Skin epidermis (tissue), 12 donors: ENCODE measurements around the gene WNT10A.

Experiments used
- H3K27ac ChIP-seq, 21 experiments: fragments of 200-600 bp; sonication (generic) in 11 of 21; one replicate each; pipeline ENCODE4 v1.5.0; 2020; ENCODE audit warnings: mild to moderate bottlenecking in 3 of 21, inconsistent platforms in 2 of 21, moderate library complexity in 2 of 21
- H3K4me3 ChIP-seq, 7 experiments: fragments of 200-600 bp; sonication (generic) in 2 of 7; one replicate each; pipeline ENCODE4 v1.5.0; 2020; ENCODE audit warnings: inconsistent platforms in 2 of 7, mild to moderate bottlenecking in 2 of 7, moderate library complexity in 1 of 7

The WNT10A gene

DNA sequence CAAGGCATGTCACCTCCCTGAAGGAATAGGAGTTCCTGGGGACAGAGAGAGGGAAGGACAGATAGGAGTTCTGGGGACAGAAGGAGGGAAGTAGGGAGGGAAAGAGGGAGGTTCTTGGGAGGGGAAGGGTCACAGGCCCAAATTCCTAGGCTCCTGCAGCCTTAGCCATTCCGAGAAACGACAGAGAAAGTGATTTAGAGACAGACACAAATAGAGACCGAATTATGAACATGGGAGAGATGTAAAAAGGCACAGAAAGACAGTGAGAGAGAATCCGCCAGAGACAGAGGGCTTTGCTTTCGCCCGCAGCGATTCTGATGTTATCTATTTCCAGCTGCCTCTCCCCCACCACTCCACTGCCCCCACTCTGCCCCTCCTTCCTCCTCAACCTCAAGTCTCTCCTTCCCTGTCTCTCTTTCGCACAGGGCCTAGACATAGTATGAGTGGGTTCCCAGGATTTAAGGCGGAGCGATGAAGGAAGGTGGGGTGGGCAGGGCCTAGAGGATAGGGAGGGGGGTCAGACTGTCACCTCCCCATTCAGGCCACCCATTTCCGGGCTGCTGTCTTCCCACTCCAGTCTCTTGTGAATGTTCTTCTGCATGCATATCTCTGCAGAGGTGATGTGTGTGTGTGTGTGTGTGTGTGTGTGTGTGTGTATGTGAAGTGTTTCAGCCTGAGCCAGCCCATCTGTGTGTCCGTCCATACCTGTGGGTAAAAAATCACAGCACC, 24.3 kb upstream of the WNT10A start:
- Histone ChIP-seq H3K27ac (no peak overlapping the region), H3K4me3 (no peak overlapping the region)

DNA sequence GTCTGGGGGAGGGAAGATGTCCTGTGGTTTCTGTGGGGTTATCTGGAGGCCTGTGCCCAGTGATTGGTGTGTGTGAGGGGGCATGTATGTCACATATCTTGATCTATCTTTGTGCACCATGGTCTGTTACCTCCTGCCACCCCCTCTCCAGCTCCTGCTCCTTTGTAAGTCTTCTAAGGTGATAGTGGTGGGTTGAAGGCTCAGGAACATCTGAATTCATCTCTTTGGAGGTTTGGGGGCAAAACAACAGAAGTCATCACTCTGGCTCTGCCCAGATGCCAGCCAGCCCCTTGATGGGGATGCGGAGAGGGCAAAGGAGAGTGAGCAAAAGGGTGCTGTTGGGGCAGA, 23.8 kb upstream of the WNT10A start:
- Histone ChIP-seq H3K27ac (no peak overlapping the region), H3K4me3 (no peak overlapping the region)

DNA sequence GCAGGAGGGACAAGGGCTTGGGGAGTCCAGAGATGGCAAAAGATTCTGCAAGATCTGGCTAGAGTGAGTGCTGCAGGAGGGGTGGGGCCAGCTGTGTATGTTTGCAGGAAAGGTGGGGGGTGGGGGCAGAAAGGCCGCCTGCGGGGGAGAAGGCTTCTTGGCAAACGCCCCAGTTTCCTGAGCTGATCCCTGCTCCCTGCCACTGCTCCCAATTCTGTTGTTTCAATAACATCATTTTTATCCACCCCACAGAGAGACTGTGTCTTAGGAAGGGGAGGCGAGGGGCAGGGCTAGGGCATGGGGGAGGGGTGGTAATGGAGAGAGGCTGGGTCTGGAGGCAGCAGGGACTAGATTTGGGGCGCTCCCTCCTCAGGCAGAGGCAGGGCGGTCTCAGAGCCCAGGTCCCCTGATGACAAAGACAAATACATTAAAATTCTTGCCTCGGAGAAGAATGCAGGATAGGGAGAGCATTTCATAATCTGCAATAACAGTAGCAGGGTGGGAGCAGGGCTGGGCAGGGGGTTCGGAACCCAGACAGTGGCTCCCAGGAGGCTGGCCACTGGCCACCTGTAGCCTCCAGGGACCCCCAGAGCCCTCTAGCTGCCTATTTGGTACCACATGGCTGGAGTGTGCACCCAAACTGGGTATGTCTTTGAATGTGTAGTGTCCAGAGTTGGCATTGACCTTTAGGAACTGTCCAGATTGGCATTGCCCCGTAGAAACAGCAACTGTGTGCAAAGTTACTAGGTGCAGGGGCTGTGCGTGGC, 23.1 kb upstream of the WNT10A start:
- Histone ChIP-seq H3K27ac (no peak overlapping the region), H3K4me3 (no peak overlapping the region)

GRCh38 chr2:218858138-218858445, 22.6 kb upstream of the WNT10A start:
- H3K27ac ChIP-seq, result no peak overlapping the region
- H3K4me3 ChIP-seq, result no peak overlapping the region

DNA sequence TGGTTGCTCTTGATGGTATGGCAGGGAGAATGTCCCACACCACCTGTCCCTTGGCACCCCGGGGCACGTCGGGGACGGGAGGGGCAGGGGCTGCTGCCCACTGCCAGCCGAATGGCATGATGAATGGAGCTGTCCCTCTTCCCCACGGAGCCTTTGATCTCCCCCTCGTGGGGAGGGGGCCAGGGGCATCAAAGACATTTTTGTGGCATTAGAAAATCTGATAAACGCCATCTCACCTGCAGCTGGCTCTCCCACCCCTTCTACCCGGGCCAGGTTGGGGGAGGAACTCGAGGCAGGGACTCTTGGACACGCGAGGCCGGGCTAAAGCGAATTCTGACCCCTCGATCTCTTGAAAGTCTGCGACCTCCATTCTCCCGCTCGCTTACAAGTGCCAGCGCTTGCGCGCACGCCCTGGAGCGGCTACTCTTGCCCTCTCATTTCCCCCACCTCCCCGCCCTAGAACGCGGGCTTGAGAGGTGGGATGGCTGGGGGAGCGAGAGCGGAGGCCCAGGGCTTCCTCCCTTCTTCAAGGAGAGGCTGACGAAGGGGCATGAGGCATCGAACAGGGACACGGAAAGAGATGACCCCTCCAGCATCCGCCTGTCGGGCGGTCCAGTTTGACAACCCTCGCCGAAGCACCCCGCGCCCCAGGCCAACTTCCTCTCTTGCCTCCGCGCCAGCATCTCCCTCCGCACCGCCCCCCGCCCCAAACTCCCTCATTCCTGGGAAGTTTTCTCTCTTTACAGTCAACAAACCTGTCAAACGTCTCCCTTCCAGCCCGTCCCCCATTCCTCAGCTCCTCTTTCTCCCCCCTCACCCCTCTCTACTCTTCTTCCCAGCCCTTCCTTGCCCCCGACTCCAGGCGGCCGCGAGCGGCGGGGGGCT, 21.7 kb upstream of the WNT10A start:
- H3K27ac ChIP-seq, result peak overlapping the region in 2 of 21 experiments; percentile 51 to 70

GRCh38 chr2:218859556-218859987, 21.1 kb upstream of the WNT10A start, which contains the start of gene WNT6:
TSS of gene WNT6 (plus strand) at chr2:218859805. CDS start at chr2:218860038, 233 bp downstream.
- Histone ChIP-seq H3K27ac (peak within 1 kb of the TSS in 3 of 21 experiments; percentile 39 to 70 (median 51)), H3K4me3 (peak within 1 kb of the TSS; percentile 17 to 46 (median 26))

More for the DNA sequence above, 21.7 kb upstream of the WNT10A start:
- peak overlapping the region; percentile 3 to 46 (median 26) for H3K4me3 ChIP-seq

DNA sequence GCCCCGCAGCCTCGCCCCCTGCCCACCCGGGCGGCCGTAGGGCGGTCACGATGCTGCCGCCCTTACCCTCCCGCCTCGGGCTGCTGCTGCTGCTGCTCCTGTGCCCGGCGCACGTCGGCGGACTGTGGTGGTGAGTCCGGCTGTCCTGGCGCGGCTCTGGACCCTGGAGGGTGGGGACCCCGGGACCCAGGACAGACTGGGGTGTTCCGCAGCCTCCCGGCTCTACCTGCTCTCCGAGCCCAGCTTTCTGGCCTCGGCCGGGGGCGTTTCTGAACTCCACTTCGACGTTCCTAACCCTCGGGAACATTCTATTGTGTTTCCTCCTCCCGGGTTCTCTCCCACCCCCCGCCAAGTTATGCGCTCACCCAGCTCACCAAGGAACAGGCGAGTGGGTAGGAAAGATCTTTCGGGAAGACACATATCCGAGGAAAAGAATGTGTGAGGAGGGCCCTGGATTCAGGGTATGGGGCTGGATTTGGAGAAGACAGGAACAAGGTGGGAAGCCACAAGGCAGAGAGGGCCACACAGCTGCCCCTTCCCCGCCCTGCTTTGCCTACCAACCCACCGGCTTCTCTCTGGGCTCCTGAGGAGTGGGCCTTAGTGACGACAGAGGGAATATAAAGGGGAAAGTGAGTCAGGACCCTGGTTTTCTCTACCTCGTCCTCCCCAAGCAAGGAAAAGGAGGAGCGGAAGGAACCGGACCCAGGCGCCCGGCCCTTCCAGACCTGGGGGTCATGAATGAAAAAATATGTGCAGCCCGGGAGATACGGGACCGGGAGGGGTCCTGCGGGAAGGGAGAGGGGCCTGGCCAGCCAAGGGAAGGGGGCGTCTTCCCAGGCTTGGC, 20.4 kb upstream of the WNT10A start:
- Histone ChIP-seq H3K4me3 (peak overlapping the region; percentile 17 to 46 (median 26)), H3K27ac (peak overlapping the region in 3 of 21 experiments; percentile 39 to 70 (median 51))

GRCh38 chr2:218860950-218861381, 19.7 kb upstream of the WNT10A start:
- Histone ChIP-seq H3K4me3 (peak overlapping the region in 3 of 7 experiments; percentile 32 to 46 (median 41)), H3K27ac (no peak overlapping the region)

DNA sequence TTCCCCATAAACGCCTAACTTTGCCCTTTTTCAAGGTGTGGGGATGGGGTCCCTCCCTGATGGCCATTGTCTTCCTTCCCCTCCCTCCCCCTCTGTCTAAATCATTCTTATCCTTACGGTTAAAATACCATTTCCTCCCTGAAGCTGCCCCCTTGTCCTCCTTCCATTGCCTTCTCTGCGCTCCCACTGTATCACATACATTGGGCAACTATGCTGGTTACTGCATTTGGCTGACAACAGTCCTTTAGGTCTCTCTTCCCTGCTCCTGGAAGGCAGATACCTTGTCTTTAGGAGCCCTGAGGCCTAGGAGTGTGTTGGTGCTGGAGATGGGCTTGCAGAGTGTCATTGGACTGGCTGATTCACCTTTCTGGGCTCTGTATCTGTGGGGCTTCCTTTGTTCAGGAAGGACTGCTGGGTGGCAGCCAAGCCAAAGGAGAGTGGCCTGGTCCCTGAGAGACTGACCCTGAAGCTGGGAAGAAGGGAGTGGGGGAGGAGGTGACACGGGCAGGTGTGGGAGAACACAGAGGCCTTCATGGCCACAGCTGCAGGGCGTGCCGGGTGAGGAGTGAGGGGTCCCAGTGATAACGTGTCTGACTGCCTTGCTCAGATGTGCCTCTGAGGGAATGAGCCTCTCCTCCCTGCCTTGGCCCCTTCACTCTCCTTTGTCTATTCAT, 18.9 kb upstream of the WNT10A start:
- Histone ChIP-seq H3K4me3 (peak overlapping the region in 1 of 7 experiments; percentile 3), H3K27ac (no peak overlapping the region)

DNA sequence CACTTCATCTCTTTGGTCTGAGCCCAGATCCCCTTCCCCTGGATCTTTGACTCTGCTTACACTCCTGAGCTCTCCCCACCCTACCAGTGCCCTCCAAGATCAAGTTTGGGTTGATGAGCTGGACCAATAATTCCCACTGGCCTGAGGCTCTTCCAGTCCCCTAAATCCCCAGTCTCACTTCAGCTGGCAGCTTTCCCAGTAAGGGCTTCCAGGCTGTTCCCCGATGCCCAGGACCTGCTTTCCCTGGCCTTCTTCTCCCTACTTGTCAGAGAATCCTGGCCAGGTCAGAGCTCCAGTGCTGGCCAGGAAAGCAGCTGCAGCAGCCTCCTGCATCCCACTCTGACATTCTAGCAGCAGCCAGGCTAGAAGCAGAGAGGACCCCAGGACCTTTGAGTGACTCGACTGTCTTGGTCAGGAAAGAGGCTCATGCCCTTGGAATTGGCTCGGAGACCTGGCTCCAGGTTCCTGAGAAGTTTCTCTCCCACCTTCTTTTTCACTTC, 17.6 kb upstream of the WNT10A start:
- H3K27ac ChIP-seq, result no peak overlapping the region
- no peak overlapping the region for H3K4me3 ChIP-seq

DNA sequence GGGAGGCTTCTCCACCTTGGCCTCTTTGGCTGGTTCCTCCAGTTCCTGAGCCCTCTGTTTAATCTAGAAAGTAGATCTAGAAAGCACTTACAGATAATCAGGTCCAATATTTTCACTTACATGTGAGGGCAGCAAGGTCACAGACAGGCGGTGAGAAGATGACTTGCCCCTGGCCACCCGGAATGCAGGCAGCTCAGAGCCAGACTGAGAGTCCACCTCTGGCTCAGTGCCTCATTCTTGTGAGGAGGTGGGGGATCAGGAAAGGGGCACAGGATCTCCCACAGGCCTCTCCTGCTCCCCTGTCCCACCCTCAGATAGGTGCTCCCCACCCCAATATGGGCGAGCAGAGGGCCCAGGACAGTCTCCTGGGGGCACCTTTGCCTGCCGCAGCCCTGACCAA, 15.3 kb upstream of the WNT10A start:
- H3K4me3 ChIP-seq, result no peak overlapping the region
- no peak overlapping the region for H3K27ac ChIP-seq

- no peak overlapping the region for H3K4me3 ChIP-seq
- H3K27ac ChIP-seq, result no peak overlapping the region
Measured at GRCh38 chr2:218865999-218866398, 14.7 kb upstream of the WNT10A start.

GRCh38 chr2:218867900-218868299, 12.8 kb upstream of the WNT10A start:
- H3K4me3 ChIP-seq, result no peak overlapping the region
- no peak overlapping the region for H3K27ac ChIP-seq

- H3K27ac ChIP-seq, result no peak overlapping the region
- H3K4me3 ChIP-seq, result no peak overlapping the region
Measured at GRCh38 chr2:218869064-218869463, 11.6 kb upstream of the WNT10A start.

GRCh38 chr2:218870984-218871344, 9.7 kb upstream of the WNT10A start:
- Histone ChIP-seq H3K27ac (peak overlapping the region in 2 of 21 experiments; percentile 7 to 61), H3K4me3 (peak overlapping the region in 4 of 7 experiments; percentile 17 to 31 (median 21))

DNA sequence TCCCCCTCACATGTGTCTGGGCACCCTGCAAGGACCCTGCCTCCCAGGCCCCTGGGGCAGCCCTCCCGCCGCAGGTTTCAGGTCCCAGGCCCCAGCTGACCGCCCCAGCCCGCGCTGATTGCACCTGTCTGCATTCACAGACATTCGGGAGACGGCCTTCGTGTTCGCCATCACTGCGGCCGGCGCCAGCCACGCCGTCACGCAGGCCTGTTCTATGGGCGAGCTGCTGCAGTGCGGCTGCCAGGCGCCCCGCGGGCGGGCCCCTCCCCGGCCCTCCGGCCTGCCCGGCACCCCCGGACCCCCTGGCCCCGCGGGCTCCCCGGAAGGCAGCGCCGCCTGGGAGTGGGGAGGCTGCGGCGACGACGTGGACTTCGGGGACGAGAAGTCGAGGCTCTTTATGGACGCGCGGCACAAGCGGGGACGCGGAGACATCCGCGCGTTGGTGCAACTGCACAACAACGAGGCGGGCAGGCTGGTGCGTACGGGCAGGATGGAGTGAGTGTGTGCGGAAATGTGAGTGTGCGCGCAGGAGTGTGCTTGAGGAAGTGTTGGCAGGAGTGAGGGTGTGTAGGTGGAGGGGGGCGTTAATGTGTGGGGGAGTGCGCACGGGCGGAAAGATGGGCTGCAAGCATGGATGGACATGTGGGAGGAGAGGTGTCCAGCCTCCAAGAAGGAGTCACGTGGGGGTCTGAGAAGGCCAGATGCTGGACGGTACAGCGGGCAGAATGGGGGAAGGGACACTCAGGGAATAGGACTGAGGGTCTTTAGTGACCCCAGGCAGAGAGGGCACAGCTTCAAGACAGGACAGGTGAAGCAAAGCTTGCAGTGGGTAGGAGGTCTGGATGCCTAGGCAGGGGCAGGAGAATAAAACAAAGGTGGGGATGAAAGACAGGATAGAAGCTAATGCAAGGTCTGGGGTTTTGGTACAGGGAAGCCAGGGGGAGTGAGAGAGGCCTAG, 9.0 kb upstream of the WNT10A start:
- peak overlapping the region in 2 of 21 experiments; percentile 7 to 61 for H3K27ac ChIP-seq
- H3K4me3 ChIP-seq, result peak overlapping the region in 6 of 7 experiments; percentile 2 to 31 (median 21)

DNA sequence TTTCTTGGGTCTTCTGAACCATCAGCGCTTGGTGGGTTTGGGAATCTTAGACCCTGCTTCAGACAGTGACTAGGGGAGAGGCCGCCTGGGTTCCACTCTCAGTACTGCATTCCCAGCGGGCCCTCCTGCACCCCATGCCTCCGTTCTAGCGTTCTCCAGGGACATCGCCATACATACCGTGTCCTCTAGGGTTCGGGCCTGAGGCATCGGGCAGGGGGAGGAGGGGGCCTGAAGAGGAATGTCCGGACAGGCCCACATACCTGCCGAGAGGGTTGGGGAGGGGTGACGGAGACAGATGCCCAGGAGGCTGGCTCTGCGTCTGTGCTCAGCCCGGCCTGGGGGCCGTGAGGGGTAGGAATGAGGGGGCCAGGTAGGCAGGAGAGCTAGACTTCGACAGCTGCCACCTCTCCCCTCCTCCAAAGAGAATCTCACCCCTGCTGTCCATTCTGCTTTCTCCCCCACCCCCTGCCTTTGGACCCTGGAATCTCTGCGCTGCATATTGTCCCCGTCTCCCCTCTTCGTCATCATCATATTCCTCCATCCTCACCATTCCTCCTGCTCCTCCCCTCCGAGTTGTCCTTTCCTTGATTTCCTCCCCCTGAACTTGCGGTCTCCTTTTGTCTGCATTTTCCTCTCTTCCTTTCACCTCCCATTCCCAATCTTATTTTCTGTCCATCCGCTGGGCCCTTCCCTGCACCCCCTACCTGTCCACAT, 7.8 kb upstream of the WNT10A start:
- no peak overlapping the region for H3K4me3 ChIP-seq
- H3K27ac ChIP-seq, result no peak overlapping the region
